OCI-M1 (cell line): ENCODE results near the gene RUNX1.
"Not testable (repeated sequence)": the region's sequence is repeated elsewhere in the genome, so short reads cannot be mapped to it uniquely, and the experiment has no call there.

Source experiments
- DNase-seq: peaks from one replicate; lab custom pipeline; 2025; lab: John Stamatoyannopoulos, UW

Gene RUNX1

DNA sequence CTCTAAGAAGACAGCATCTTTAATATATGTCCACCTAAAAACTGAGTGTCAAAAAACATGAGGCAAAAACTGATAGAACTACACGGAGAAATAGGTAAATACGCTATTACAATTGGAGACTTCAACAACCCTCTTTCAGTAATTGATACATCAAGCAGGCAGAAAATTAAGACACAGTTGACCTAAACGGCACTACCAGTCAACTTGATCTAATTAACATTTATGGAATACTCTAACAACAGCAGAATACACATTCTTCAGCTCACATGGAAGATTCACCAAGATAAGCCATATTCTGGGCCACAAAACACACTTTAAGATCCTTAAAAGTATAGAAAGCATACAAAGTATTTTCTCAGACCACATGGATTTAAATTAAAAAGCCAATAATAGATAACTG is 242.7 kb downstream of the RUNX1 start:
- DNase-seq, result no peak

DNA sequence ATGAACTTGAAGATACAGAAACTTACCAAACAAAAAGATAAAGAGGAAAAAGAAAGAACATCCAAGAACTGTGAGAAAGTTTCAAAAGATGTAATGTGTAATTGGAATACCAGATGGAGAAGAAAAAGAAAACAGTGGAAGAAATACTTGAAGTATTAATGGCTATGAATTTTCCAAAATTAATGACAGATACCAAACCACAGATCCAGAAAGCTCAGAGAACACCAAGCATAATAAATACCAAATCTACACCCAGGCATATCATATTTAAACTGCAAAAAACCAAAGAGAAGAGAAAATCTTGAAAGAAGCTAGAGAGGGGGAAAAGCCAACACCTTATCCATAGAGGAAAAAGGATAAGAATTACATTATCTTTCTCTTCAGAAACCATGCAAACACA is 243.9 kb downstream of the RUNX1 start:
- DNase-seq, result no peak

DNA sequence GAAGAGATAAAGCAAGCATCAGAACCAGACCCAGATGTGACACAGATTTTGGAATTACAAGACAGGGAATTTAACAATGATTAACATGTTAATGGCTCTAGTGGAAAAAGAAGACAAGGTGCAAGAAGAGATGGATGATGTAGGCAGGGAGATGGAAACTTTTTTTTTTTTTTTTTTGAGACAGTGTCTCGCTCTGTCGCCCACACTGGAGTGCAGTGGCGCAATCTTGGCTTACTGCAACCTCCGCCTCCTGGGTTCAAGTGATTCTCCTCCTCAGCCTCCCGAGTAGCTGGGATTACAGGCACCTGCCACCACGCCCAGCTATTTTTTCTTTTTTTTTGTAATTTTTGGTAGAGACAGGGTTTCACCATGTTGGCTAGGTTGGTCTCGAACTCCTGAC is 244.5 kb downstream of the RUNX1 start:
- not testable (repeated sequence) for DNase-seq

DNA sequence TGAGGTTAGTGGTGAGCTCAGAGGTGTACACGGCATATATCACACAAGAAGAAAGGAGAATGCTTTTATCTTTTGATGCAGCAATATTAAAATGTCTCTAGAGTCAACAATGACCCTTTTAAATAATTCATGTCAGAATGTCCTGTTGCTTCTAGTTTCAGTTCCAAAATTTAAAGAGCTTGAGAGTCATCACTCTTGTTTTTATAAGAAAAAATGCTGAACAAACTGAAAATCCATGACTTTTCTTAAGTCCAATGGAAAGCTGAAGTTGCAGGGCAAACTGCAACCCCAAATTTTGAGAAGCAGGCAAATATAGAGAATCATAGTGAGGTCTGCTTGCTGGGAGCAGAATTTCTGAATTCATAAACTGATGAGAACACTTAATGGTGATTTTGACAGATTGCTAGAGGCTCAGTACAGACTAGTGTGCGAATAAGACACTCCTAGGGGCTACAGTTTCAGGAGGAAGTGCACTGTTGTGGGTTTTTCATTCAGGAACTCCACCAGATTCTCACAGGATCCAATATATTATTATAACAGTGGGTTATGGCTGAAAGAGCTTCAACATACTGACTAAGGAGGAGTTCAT is 245.2 kb downstream of the RUNX1 start:
- no peak for DNase-seq

DNA sequence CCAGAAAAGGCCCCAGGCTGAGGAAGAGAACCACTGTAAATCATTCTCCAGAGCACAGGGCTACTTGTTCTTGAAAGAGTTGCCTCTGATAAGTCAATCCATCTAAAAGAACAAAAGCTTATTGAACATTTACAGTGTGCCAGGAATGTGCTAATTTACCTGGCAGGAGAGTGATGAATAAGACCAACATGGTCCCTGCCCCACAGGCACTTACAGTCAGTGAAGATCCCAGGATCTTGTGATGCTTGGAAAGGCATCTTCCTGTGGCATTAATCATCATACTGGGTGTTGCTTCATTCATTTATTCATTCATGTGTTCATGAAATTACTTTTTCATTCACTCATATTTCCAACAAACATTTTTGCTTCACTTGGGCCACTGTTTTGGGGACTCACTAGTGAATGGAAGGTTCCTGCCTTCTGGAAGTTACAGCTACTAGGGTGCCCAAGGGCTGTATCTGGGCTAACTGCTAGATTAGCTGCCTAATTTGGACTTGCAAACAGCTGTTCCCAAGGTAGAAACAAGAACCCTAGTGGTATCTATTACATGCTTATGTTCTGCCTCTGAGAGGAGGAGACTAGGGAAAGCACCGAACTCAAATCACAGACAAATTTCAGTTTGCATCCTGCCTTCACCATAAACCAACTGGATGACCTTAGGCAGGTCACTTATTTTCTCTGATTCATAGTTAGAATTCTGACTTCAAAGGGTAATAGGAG is 246.8 kb downstream of the RUNX1 start:
- DNase-seq, result no peak

DNA sequence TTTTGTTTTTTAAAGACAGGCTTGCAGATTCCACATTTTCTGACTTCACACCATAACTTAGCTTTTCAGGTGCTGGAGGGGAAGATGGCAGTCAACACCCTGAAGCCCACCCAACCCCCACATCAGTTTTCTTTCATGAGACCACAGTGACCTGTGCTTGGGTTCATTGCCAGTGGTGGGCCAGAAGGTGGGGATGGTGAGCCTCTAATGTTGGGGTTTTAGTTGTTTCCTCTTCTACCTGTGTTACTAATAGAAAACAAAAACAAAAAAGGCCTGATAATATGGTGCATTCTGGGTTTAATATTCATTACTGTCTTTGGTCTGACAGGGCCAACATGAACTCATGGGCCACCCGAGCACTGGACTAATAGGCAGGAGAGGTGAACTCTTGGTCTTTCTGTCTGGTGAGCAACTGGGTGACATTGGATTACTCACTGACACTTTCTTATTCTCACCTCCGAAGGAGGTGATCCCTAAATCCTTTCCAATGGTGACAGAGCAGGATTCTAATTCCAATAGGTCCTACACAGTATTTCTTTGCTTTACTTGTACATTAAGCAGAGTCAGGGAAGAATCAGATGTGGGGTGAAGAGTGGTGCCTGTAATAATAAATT is 247.5 kb downstream of the RUNX1 start:
- DNase-seq, result peak; percentile 13

DNA sequence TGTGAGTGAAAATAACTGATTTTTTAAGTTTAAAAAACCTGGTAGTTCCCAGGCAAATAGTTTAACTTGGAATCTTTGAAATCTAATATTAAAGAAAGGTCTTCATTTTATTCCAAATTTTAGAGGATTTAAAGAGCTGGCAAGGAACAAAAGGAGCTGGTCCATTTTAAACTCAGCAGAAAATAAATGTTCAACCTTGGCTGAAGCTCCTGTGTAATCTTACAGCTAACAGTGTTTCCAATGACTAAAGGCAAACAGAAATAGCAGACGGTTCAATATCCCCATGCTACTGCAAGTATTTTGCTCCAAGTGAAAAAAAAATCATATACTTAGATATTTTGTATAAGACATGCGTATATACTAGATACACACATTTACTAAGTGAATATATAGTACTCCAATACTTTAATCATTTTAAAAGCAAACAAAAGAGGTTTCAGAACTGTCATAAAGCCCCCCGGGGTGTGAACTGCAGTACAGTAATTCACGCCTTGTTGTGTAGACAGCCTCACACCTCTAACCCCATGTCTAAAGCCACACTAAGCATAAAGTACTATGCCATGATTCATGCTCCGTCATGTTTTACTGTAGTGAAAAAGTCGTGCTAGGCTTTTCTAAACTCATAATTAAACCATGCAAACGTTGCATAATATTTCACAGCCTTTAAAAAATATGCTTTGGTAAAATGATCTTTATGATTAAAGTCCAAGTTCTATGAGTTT is 248.1 kb downstream of the RUNX1 start:
- no peak for DNase-seq

DNA sequence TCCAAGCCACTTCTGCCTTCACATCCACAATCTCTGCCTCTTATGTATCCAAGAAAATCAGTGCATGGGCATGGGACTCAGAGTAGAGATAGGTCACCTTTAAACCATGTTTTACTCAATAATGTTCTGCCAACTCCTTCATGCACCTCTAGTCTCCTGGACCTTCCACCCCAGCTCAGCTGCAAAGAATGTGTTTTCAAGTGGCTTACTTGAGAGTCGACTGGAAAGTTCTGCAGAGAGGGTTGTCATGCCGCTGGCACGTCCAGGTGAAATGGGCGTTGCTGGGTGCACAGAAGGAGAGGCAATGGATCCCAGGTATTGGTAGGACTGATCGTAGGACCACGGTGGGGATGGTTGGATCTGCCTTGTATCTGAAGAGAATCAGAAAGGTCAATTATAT is 250.0 kb downstream of the RUNX1 start:
- DNase-seq, result no peak

DNA sequence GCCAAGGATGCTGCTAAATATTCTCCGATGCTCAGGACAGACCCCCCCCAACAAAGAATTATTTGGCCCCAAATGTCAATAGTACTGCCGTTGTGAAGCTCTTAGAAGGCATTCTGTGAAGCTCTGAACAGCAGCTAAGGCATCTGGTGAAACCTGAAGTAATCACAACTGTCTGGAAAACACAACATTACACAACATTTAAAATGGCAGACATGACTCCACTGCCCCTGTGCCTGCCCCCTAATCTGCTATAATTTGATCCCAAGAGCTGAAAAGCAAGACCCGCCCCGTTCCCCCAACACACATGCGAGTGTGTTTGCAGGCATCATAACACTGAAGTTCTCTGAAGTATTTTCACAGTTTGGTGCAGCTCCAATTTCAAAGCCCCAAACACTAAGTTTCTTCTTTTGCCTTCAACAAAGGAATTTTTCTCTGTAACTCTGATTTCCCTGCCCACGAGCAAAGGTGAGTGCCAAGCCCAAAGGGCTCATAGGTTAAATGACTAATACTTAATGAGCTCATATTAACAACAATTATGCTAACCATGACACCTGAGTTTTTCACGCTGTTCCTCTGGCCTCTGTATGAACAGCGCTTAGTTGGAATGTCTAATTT is 251.1 kb downstream of the RUNX1 start:
- DNase-seq, result no peak

DNA sequence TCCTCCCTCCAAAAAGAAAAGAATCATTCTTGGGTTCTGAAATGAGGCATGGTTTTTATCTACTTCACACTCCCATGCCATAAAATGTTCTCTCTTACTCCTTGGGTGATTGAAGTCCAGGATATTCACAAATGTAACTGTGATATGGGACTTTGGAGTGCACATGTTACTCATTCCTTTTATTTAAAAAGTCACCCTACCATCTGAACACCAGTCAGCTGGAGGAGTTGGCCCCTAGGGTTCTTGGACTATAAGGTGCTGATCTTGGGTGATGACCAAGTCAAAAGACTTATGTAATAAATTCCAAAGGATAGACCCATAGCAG is 251.9 kb downstream of the RUNX1 start:
- DNase-seq, result no peak

DNA sequence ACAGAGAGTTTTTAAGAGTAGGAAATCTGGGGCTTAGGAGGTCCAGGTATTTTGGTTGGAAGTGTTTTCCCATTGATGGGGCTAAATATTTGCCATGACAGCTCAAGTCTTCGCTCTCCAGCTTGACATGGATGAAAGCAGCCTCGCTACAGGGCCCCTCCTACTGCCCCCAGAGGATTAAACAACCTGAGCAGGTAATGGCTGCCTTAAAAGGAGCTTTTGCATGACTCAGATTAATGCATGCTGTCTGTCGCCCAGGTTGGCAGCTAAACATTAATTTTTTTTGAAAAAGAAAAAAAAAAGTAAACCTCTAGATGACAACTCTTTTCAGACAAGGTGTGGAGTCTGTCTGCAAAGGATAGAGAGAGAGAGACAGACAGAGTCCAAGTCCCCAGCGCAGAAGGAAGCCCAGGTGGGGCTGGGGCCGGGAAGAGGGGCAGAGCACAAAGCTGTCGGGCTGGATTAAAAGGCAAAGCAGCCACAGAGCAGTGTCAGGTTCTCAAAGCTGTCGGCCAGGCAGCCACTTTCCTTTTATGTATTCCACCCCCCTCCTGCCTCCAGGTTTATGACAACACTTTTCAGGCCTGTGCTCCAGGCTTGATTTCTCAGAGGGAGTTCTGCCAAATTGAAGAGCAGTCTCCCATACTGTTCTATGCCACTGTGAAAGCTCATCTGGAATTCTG is 252.4 kb downstream of the RUNX1 start:
- DNase-seq, result no peak

DNA sequence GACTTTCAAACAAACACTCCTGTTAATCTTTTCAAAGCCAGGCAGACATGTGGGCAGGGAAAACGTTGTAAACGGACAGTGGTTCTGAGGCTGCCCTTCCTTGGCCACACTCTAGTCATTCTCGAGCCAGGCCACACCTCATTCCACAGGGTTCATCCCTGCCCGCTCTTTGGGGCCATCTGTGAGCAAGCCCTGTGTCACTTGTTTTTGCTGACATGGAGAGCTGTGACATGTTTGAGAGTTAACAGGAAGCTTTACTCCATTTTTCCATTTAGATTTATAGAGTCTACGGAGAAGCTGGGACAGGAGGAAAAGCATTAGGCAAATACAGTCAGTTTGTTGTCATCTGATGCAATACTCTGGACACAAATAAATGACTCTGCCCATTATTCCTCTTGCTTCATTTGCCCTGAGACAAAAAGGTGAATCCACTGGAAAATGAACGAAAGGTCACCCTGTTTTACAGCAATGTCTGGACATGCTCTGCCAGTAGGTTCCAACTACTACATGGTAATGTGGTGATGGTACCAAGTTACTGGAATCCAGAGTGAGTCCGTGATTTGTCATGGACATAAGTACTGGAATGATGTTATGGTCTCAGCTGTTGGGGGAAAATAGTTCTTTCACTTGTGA is 253.4 kb downstream of the RUNX1 start:
- DNase-seq, result no peak

DNA sequence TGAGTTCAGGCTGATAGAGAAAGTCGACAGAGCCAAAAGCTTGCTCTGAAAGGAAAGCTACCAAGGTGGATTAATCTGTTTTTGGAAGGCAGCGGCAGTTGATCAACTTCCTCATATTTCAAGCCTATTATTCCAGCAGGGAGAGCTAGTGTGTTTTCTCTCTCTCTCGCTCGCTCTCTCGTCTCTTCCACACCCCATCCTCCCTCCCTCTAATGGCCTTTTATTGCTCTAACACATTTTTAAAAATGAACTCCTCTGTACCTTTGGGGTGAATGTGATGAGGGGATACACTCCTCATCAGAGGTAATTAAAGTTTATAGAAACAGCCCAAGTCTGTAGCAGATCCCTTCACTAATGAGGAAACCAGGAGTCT is 253.9 kb downstream of the RUNX1 start:
- DNase-seq, result no peak

DNA sequence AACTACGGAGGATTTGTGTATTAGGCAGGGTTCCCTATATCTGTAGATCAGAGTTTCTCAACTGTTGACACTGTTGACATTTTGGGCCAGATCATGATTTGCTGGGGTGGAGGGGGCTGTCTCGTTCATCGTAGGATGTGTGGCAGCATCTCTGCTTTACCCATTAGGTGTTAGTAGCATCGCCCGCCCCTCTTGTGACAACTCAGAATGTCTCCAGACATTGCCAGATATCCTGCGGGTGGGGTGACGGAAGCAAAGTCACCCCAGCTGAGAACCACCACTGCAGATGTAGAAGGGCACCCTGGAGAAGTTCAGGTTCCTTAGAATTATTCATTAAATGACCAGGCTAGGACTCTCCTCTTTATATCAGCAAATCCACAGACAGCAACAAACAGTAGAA is 254.4 kb downstream of the RUNX1 start:
- DNase-seq, result no peak

DNA sequence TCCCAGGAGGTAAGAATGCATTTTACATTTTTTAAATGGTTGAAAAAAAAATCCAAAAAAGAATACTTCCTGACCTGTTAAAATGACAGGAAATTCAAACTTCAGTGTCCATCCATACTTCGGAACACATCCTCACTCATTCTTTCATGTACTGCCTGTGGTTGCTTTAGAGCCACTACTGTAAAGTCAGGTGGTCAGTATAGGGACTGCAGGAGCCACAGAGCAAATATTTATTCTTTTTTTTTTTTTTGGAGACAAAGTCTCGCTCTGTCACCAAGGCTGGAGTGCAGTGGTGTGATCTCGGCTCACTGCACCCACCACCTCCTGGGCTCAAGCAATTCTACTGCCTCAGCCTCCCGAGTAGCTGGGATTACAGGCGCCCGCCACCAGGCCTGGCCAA is 255.6 kb downstream of the RUNX1 start:
- no peak for DNase-seq

DNA sequence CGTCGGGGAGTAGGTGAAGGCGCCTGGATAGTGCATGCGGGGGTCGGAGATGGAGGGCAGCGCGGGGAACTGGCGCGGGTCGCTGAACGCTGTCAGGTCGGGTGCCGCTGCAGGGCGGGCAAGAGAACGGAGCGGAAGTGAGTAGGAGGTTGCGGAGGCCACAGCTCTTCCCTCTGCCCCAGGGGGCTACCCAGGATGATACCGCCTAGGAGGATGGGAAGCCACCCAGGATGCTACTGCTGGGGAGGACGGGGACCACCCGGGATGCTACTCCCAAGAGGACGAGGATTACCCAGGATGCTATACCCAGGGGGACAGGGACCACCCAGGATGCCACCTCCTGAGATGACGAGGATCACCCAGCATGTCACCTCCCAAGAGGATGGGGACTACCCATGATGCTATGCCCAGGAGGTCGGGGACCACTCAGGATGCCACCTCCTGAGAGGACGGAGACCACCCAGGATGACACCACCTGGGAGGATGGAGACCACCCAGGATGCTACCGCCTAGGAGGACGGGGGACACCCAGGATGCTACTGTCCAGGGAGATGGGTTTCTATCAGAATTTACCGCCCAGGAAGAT is 256.5 kb downstream of the RUNX1 start:
- no peak for DNase-seq

DNA sequence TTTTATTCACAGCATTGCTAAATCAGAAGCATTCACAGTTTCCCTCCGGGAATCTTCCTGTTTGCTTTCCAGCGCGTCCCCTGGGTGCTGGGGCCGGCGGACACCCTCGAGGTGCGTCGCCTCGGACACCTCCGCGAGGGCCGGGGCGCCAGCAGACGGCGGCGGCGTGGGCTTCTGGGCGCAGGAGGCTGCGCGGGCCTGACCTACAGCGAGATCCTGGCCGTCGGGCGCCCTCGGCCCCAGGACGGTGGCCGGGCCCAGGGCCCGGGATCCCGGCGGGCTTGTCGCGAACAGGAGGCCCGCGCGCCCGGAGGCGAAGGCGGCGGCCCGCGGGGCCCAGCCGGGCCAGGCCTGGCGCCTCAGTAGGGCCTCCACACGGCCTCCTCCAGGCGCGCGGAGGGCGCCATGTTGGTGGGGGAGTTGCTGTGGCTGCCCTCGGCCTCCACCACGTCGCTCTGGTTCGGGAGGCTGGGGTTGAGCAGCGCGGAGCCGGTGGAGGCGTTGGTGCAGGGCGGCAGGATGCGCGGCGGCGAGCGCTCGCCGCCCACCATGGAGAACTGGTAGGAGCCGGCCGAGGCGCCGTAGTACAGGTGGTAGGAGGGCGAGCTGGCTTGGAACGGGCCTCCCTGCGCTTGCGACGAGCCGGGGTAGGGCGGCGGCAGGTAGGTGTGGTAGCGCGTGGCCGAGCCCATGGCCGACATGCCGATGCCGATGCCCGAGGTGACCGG is 257.2 kb downstream of the RUNX1 start:
- no peak for DNase-seq

DNA sequence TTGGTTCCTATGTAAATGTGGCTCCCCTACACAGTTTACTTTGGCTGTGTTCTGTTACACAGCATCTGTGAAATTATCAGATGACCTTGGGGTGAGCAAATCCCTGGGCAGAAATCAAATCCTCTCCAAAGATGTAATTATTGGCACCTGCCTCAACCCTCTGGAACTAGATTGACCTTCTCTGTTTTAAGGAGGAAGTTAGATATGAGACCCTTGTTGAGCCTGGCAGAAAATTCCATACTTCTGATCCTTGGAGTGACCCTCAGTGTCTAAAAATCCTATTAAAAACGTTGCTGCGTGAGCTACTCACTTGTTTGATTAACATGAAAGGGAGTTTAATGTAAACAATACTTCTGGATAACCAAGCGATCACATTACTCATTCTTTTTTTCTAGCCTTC is 258.3 kb downstream of the RUNX1 start:
- no peak for DNase-seq

DNA sequence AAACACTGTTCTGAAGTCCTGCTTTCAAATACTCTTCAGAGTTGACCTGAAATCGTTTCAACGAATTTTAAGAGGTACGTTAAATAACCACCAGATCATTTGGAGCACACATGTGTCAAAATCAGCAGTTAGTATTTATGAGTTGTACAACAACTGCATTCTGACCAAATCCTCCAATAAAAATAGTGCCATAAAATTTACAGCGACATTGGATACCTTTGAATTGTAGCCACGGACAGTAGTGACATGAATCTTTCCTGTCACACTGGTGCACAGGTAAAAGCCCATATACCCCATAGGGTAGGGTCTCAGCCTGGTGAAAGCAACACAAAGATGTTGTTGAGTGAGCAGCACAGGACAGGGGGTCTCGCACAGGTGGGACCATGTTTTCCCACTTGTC is 258.8 kb downstream of the RUNX1 start:
- DNase-seq, result no peak

DNA sequence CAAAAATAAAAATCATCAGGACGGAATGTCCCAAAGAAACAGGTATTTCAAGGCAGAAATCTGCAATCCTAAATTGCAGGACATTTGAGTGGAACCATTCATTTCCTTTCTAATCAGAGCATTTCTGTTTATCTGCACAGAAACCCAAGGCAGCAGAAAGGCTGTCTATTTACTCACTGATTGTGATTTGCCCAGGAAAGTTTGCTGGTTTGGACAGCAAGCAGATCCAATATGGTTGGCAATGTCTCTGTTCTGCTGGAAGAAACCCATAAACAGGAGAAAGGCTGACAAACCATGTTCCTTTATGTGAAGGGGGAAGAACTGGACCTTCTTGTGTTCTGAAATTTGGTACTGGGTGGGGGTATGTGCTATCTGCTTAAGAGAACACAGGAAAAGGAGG is 260.2 kb downstream of the RUNX1 start:
- peak; percentile 33 for DNase-seq

DNA sequence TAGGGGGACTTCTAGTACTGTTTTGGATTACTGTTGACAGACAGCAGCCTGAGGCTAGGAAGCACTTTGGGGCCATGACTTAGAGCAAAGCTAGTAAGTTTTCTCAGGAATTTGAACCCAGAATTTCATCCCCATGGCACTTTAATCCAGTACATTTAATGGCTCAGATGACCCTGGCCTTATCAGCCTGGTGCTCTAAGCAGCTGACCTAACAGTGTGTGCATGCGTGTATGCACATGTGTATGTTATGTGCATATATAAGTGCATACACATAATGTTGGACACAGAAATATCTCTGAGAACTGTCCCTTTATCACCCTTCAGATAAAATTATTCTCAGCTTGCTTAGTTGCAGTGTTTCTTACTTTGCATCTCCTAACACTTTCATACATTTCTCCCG is 265.3 kb downstream of the RUNX1 start:
- DNase-seq, result no peak
